WI38 (cell line): ENCODE results near the gene HAGHL.
"Not testable (repeated sequence)": the region's sequence is repeated elsewhere in the genome, so short reads cannot be mapped to it uniquely, and the experiment has no call there.

ENCODE experiments used
- H3K4me3 ChIP-seq: 2 replicates; pipeline ENCODE4 v1.5.1; 2011; ENCODE audit warnings: low read depth, mild to moderate bottlenecking, control low read depth, low read length
- TF ChIP-seq, protein P1 (sequence below): IDR thresholded peaks from 2 replicates; pipeline ENCODE4 v1.5.1; 2012; ENCODE audit warnings: low read depth, mild to moderate bottlenecking, control low read depth, low read length

HAGHL gene

DNA sequence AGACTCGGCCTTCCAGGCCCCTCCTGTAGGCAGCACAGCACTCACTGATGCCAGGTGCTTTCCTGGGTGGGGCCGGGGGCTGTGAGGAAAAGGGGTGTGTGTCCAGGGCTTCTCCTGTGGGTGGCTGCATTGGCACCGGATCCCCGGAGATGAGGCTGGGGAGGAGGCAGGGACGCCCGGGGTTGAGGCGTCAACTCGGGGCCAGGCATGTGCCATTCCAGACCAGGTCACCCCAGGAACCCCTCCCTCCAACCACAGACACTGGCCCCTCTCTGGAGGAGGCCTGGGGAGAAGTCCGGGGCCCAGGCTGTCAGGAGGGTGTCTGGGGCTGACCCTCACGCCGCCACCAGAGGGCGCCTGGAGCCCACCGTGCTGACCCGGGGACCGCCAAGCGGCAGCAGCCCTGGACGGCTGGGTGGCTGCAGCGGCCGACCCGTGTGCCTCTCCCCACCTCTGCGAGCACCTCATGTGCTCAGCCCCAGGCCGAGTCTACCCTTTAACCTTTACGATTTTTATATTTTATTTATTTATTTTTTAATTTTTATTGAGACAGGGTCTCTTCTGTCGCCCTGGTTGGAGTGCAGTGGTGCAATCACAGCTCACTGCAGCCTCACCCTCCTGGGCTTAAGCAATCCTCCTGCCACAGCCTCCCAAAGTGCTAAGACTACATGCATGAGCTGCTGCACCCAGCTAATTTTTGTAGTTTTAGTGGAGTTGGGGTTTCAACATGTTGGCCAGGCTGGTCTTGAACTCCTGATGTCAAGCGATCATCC is 15.2 kb upstream of the HAGHL start:
- H3K4me3 ChIP-seq, result no peak overlapping the region
- TF ChIP-seq, protein P1, sequence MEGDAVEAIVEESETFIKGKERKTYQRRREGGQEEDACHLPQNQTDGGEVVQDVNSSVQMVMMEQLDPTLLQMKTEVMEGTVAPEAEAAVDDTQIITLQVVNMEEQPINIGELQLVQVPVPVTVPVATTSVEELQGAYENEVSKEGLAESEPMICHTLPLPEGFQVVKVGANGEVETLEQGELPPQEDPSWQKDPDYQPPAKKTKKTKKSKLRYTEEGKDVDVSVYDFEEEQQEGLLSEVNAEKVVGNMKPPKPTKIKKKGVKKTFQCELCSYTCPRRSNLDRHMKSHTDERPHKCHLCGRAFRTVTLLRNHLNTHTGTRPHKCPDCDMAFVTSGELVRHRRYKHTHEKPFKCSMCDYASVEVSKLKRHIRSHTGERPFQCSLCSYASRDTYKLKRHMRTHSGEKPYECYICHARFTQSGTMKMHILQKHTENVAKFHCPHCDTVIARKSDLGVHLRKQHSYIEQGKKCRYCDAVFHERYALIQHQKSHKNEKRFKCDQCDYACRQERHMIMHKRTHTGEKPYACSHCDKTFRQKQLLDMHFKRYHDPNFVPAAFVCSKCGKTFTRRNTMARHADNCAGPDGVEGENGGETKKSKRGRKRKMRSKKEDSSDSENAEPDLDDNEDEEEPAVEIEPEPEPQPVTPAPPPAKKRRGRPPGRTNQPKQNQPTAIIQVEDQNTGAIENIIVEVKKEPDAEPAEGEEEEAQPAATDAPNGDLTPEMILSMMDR, result peak; percentile 85

DNA sequence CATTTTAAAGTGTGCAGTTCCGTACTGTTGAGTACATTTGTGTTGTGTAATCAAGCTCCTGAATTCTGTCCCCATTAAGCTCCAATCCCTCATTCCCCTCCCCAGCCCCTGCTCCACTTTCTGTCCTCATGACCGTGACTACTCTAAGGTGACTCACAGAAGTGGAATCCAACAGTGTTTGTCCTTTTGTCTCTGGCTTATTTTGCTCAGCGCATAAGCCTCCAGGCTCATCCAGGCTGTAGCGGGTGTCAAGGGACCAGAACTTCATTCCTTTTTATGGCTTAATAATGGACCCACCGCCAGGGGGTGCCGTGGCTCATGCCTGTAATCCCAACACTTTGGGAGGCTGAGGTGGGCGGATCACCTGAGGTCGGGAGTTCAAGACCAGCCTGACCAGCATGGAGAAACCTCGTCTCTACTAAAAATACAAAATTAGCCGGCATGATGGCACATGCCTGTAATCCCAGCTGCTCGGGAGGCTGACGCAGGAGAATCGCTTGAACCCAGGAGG is 14.1 kb upstream of the HAGHL start:
- TF ChIP-seq, protein P1, result peak; percentile 50

GRCh38 chr16:714079-714478 is 12.8 kb upstream of the HAGHL start:
- no peak overlapping the region for H3K4me3 ChIP-seq

More for the DNA sequence above, 14.1 kb upstream of the HAGHL start:
- H3K4me3 ChIP-seq, result not testable (repeated sequence)

DNA sequence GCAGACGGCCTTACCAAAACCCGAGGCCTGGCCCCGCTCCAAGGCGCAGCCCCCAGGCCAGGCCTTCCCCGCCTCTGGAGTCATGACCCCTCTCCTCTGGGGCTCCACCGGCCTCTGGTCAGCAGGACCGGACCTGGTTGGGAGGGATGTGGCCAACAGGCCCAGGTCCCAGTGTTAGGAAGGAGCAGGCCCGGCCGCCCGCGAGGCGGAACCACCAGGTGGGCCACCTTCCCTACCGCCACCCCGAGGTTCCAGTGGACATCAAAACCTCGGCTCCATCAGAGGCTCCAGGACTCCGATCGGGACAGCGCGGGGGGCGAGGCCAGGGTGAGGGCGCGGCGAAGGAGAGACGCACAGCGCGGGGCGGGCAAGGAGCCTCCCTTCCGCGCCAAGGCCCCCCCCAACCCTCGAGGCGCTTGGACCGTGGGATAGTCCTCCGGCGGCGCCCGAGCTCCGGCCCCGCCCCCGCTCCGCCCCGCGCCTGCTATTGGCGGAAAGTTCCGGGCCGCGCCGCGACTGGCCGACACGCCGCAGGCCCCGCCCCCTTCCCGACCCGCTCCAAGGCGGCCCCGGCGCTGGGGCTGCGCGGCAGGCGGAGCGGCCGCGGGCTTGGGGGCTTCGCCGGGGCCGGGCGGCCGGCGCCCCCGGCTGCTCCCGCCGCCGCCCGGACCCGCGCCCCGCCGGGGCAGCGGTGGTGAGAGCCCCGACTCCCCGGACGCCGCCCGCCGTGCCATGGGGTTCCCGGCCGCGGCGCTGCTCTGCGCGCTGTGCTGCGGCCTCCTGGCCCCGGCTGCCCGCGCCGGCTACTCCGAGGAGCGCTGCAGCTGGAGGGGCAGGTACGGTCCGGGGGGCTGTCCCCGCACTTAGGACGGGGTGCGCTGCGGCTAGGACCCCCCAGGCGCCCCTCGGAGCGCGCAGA is 12.1 kb upstream of the HAGHL start, which contains the start of gene METRN:
Gene METRN (plus strand): TSS at position 561 of the 919 bp plus-strand sequence. CDS start 172 bp downstream, at position 733.
- TF ChIP-seq, protein P1, result no peak
- peak within 1 kb of the TSS; percentile 63 for H3K4me3 ChIP-seq

More at GRCh38 chr16:714079-714478, 12.8 kb upstream of the HAGHL start:
- TF ChIP-seq, protein P1, result no peak

GRCh38 chr16:715477-716199 is 11.3 kb upstream of the HAGHL start:
- H3K4me3 ChIP-seq, result peak overlapping the region; percentile 63
- TF ChIP-seq, protein P1, result no peak

GRCh38 chr16:716200-716568 is 10.7 kb upstream of the HAGHL start:
- peak overlapping the region; percentile 63 for H3K4me3 ChIP-seq
- TF ChIP-seq, protein P1, result no peak
